DMS79 (cell line): ENCODE results near the gene HCN4.

ENCODE experiments used
- DNase-seq: peaks from one replicate; lab custom pipeline; 2025; lab: John Stamatoyannopoulos, UW

HCN4 gene

DNA sequence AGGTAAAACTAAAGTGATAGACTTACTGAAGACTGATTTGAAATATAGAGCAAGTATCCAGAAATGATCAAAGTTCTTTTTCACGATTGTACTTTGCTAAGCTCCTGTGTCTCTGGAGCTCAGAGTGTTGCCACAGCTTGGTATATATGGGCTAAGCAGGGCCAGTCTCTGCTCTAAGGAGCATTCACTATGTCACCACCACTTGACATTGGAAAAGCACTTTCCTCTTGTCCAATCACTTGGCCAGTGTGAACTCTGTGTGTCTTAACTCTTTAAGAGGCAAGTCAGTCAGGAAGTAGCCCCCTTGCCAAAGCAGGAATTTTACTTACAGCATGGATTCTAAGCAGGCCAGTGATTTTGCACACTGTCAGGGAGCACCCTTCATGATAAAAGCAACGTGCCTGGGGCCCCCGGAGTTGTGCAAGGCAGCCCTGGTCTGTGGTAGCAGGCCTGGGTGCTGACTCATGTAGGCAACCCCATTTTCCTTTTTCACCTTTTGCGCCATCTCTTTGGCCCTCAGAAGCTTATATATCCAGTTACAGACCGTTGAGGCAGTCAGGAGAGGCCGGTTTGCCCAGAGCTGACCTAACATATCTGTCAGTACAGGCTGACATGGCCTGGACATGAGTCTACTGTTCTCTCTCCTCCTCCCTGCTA lies 73.0 kb downstream of the HCN4 start:
- DNase-seq: no peak

- DNase-seq: no peak
Measured at GRCh38 chr15:73293773-73294172, 75.0 kb downstream of the HCN4 start.

DNA sequence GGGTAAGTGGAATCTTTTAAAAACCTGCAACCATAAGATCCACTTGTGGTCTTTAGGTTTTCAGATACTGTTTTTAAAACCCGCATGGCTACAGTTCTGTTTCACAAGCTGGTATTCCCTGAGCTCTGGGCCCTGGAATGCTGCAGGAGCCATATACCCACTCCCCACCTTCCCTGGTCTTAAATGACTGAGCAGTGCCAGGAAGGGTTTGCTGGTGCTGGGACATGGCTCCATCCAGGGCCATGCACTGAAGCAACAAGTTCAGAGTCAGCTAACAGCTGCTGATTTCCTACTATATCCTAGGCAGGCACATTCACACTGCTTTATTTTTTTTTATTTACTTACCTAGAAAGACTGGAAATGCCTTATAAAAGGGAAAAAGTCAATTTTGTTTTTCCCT lies 77.3 kb downstream of the HCN4 start:
- DNase-seq: no peak

- no peak for DNase-seq
Measured at GRCh38 chr15:73287019-73287418, 81.7 kb downstream of the HCN4 start.

DNA sequence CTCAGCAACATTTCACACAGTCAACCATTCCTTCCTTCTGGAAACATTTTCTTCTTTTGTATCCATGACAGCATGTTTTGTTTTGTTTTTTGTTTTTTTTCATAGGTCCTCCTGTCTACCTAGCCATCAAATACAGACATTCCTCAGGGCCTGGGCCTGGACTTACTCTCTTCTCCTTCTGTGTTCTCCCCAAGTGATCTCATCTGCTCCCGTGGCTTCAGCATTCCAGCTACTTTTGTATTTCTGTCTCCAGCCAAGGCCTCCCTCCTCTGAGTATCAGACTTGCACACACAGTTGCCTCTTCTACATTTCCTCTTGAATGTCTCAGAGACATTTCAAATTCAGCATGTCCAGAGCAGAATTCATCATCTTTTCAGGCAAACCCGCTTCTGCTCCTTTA lies 82.4 kb downstream of the HCN4 start:
- DNase-seq: no peak

GRCh38 chr15:73284090-73284716 lies 84.6 kb downstream of the HCN4 start:
- DNase-seq: no peak

DNA sequence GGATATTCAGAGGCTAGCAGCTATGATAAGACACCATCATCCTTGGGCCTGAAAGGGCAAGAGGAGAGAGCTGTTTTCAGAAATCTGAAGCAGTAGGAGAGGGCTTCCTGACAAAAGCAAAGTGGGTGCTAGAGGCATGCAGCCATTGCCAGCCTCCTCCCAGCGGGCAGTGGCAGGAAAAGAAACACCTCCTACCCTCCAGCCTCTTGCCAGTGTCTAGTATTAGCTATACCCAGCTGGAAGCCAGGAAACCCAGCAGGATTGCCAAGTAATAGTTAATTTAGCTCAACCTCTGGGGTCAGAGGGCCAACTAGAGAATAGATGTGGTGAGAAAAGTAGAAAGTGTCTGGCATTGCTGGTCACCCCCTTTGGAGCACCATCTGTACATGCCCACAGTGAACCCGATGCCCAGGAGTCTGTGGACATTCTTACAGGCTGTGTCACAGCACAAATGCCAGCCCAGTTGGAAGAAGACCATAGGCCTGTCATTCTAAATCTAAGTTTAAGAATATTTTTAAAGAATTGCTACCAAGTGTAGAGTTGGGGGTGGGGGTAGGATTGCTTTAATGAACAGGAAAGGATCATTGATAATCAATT lies 85.3 kb downstream of the HCN4 start:
- DNase-seq: no peak

GRCh38 chr15:73282567-73283365 lies 86.0 kb downstream of the HCN4 start:
- DNase-seq: no peak

- no peak for DNase-seq
Measured at GRCh38 chr15:73275862-73276261, 92.9 kb downstream of the HCN4 start.

DNA sequence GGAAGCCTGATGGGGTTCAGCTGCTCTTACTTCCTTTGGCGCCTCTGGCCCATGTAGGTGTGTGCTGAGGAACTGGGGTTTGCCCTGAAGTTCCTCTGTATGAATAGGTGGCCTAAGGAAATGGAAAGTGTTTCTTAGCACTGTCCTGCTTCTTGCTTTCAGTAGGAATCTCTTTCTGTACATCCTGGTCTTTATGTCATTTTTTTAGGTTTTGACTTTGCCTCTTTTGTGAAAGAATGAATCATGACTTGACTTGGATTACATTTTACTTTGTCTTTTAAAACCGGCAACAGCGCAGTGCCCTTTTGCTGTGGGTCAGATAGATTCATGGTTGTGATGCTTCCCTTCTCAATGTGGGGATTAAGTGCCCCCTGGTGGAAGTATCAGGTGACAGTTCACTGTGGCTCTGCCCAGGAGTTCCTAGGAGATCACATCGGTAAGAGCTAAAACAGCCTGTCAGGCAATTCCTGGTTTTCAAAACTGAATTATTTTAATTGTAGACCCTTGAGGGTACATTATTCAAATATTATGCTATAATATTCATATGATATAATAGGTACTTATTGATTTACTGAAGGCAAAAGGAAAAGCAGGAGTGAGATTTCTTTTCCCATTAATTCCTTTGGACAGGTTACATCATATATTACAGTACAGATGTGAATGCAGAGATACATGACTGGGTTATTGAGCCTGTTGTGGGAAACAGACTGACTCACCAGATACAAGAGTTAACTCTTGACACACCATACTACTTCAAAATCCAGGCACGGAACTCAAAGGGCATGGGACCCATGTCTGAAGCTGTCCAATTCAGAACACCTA lies 95.4 kb downstream of the HCN4 start:
- DNase-seq: no peak

DNA sequence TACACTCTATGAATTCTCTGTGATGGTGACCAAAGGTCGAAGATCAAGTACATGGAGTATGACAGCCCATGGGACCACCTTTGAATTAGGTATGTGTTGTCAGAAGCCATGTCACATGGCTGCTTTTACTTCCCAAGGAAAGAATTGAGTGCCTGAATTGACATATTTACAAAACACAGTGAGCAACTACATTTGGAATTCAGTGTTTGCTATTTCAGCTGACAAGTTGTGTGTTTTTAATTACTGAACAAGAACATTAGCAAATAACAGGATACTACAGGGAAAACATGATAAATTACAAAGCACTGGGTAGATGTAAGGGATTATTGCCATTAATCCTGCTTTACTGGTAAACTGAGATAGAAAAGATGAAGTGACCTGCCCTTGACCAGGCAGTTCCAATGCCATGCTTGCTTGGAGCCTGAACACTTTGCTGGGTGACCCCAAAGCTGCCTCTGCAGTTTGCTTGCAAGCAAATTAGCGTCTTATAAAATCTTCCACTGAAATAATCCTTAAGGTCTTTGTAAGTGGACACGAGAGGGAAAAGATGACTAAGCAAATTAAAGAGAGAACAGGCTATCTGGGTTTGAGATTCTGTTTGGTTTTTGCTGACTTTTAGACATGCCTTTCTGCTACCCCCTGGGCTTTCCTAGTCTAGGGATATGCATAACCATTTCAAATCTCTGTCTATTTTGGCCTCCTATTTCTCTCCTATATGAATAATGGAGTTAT lies 98.2 kb downstream of the HCN4 start:
- no peak for DNase-seq
